Loucy (cell line): ENCODE measurements around the gene ARID3B.

Experiments
- EZH2phosphoT487 ChIP-seq: fragments of 200-600 bp; IDR thresholded peaks from 2 replicates; pipeline ENCODE4 v1.6.1; 2018; ENCODE audit warnings: antibody characterized with exemption, mild to moderate bottlenecking, moderate library complexity, borderline replicate concordance
- TF ChIP-seq, protein P1 (sequence below): fragments of 200-600 bp; sonication (generic); conservative IDR thresholded peaks from 2 replicates; pipeline ENCODE4 v1.5.1; 2014; ENCODE audit warnings: mild to moderate bottlenecking, antibody characterized with exemption, low read length

DNA sequence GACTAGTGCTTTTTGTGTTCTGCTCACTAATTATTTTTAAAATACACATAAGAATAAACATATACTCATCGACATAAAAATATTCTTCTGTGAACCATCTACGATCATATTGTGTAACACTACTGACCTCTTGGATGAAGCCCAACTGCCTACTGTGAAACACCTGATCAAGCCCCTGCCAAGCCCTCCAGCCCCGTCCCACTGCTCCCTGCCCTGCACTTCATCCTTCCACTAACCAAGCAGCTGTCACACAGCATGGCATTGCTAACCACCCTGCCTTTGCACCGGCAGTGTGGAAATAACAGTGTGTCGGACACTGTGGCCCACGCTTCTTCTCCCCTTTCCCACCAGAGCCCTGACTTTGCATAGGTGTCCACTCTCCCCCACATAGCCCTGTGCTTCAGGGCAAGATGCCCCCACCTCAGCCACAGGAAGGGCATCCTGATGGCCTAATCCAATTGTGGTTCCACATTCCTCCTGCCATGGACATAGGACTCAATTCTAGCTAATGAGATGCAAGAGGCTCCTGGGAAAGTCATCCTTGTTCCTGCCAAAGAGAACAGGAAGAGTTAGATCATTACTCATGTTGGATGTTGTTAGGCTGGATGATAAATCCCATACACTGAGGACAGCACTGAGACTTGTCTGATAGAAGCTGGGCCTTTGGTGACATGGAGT, 35.0 kb upstream of the ARID3B start:
- TF ChIP-seq, protein P1, sequence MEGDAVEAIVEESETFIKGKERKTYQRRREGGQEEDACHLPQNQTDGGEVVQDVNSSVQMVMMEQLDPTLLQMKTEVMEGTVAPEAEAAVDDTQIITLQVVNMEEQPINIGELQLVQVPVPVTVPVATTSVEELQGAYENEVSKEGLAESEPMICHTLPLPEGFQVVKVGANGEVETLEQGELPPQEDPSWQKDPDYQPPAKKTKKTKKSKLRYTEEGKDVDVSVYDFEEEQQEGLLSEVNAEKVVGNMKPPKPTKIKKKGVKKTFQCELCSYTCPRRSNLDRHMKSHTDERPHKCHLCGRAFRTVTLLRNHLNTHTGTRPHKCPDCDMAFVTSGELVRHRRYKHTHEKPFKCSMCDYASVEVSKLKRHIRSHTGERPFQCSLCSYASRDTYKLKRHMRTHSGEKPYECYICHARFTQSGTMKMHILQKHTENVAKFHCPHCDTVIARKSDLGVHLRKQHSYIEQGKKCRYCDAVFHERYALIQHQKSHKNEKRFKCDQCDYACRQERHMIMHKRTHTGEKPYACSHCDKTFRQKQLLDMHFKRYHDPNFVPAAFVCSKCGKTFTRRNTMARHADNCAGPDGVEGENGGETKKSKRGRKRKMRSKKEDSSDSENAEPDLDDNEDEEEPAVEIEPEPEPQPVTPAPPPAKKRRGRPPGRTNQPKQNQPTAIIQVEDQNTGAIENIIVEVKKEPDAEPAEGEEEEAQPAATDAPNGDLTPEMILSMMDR, result no peak
- TF ChIP-seq EZH2phosphoT487, result no peak
